MCF 10A (cell line): ENCODE measurements around the gene SPINT1. TPM values are rescaled to one million over a fixed set of nuclear protein-coding genes. Genes with fewer than 3 reads are reported as not detected.

Experiments used
- BruUV-seq: library from RNA; stranded (reverse); fragments of 400-500 nt; replicated peaks from 2 replicates; lab custom pipeline; 2021; lab: Mats Ljungman, UMichigan
- CTCF ChIA-PET: fragments of 300-600 bp; sonication (Branson Sonifier 250); formaldehyde crosslinking; extraction: SDS; loops from one replicate; lab custom pipeline; 2021; ENCODE audit warnings: antibody characterized with exemption, inconsistent platforms; lab: Yijun Ruan, JAX
- POLR2A ChIA-PET: fragments of 300-600, 350-650 bp; sonication (Branson Sonifier 250); formaldehyde crosslinking; extraction: SDS; loops from one replicate; lab custom pipeline; 2020; ENCODE audit warnings: antibody characterized with exemption, inconsistent platforms; lab: Yijun Ruan, JAX
- DNase-seq: peaks from one replicate; pipeline ENCODE4 v3.0.0-alpha.2; 2018; ENCODE audit not compliant: unreplicated experiment
- H3K27ac Mint-ChIP-seq: one replicate; pipeline ENCODE4 v1.8.0; 2022; ENCODE audit warnings: mild to moderate bottlenecking, low read depth, mixed read lengths; ENCODE audit not compliant: unreplicated experiment
- H3K27me3 Mint-ChIP-seq: one replicate; pipeline ENCODE4 v1.8.0; 2022; ENCODE audit warnings: mixed read lengths; ENCODE audit not compliant: insufficient read depth, unreplicated experiment
- H3K36me3 Mint-ChIP-seq: one replicate; pipeline ENCODE4 v1.8.0; 2022; ENCODE audit warnings: mild to moderate bottlenecking, moderate library complexity, mixed read lengths; ENCODE audit not compliant: insufficient read depth, unreplicated experiment
- H3K4me1 Mint-ChIP-seq: one replicate; pipeline ENCODE4 v1.8.0; 2022; ENCODE audit warnings: mixed read lengths; ENCODE audit not compliant: insufficient read depth, unreplicated experiment
- H3K4me3 Mint-ChIP-seq: one replicate; pipeline ENCODE4 v1.8.0; 2022; ENCODE audit warnings: mild to moderate bottlenecking, moderate library complexity, mixed read lengths; ENCODE audit not compliant: unreplicated experiment
- H3K9me3 Mint-ChIP-seq: one replicate; pipeline ENCODE4 v1.8.0; 2022; ENCODE audit warnings: mixed read lengths; ENCODE audit not compliant: unreplicated experiment
- CTCF ChIP-seq: fragments of 200-600 bp; IDR thresholded peaks from one replicate; pipeline ENCODE4 v1.8.0; 2022; ENCODE audit warnings: antibody characterized with exemption, mild to moderate bottlenecking; ENCODE audit not compliant: unreplicated experiment
- intact Hi-C: fragments of 100-400 bp; cut with micrococcal nuclease; formaldehyde crosslinking; loops from 2 replicates; pipeline ENCODE4 v1.14.1; 2022
- total RNA-seq: library from RNA; stranded (reverse); gene quantifications from 2 replicates; pipeline ENCODE4 v1.2.3, GENCODE V29; 2022

SPINT1 gene
- total RNA-seq, 1 experiment from 2014 or later = 57.9 TPM

DNA sequence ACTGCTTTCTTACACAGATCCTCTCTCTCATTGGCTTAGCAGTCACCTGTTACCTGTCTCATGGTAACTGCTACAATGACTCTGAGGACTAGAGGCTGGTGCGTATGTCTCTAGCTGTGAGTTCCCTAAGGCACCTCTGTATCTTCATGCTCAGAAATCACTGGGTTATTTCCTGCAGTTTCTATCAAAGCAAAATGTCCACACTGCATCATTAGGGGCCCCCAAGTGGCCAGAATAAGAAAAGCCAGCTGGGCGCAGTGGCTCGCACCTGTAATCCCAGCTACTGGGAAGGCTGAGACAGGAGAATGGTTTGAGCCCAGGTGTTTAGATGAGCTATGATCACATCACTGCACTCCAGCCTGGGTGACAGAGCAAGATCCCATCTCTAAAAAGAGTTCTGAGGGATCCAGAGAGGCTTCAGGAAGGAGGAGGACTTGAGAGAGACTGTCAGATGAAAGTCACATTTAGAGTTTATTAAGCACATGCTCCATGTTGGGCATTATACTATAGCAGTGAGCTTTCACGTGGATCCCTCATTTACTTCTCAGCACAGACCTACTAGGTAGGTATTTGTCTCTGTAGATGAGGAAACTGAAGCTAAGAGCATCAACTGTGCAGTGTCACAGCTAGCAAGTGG is 48.1 kb downstream of the SPINT1 start:
- BruUV-seq = no TSS peak
- intact Hi-C loops = loop anchor here (1.0 to 5.0 kb wide), 3 partner anchors 35 to 215 kb away; no protein-coding TSS in a partner anchor
- Mint-ChIP-seq H3K9me3 (no peaks in the 10 kb centered on the region), H3K27me3 (no peaks in the 10 kb centered on the region), H3K4me1 (peaks cover 31% of the 10 kb centered on the region), H3K36me3 (peaks cover 11% of the 10 kb centered on the region), H3K27ac (peak overlapping the region; percentile 39), H3K4me3 (no peak overlapping the region)
- CTCF ChIA-PET = interaction anchor here (0.5 to 2.0 kb wide), 40 partner anchors 8 to 441 kb away, joined by 3 to 10 read pairs (median 4); partner anchors contain the start of genes C15orf62 and SPINT1
- TF ChIP-seq CTCF = peak; percentile 76
- DNase-seq = peak; percentile 86
- POLR2A ChIA-PET = interaction anchor here (1.0 to 3.2 kb wide), 10 partner anchors 11 to 106 kb away, joined by 3 to 68 read pairs (median 8); partner anchors contain the start of genes RHOV and SPINT1

- POLR2A ChIA-PET = interaction anchor here (0.8 to 3.2 kb wide), 10 partner anchors 12 to 107 kb away, joined by 3 to 68 read pairs (median 8); partner anchors contain the start of genes RHOV and SPINT1
- intact Hi-C loops = loop anchor here (1.0 to 5.0 kb wide), 3 partner anchors 35 to 215 kb away; no protein-coding TSS in a partner anchor
- H3K27ac Mint-ChIP-seq = no peak overlapping the region
Measured at GRCh38 chr15:40892447-40893012, 48.7 kb downstream of the SPINT1 start.

DNA sequence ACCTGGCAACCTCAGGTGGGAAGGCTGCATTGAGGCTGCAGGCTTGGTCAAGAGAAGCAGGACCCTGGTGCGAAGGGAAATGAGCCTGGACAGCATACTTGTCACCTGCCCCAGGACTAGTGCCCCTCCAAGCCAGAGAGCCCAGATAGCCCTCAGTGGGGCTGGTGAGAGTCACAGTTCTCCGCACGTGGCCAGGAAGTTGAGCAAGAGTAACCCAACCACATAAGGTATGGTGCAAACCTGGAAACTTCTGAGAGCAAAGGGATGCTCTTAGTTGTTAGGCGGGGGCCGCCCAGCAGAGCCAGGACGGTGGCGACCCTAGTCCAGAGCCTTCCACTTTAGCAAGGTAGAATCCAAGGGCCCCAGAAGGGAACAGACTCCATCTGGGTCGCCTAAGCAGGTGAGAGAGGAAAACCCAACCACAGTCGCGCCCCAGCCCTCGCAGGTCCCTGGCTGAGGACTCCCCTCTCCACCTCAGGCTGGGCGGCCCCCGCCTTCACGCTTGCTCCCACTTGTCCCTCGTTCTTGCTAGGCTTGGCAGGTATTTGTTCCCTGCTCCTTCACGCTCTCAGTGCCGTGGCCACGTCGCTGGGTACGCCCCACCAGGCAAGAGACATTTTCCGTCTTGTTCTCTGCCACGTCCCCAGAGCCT is 49.3 kb downstream of the SPINT1 start:
- H3K27ac Mint-ChIP-seq = peak overlapping the region; percentile 98
- BruUV-seq = no TSS peak
- intact Hi-C loops = loop anchor here (2.0 to 5.0 kb wide), 2 partner anchors 108 to 216 kb away; no protein-coding TSS in a partner anchor
- CTCF ChIA-PET = interaction anchor here (0.6 to 3.7 kb wide), 20 partner anchors 9 to 305 kb away, joined by 3 to 131 read pairs (median 7); partner anchors contain the start of genes C15orf62 and RHOV
- H3K36me3 Mint-ChIP-seq = peaks cover 24% of the 10 kb centered on the region
- H3K4me3 Mint-ChIP-seq = no peak overlapping the region
- no peak for TF ChIP-seq CTCF
- POLR2A ChIA-PET = interaction anchor here (0.8 to 3.7 kb wide), 8 partner anchors 17 to 190 kb away, joined by 3 to 68 read pairs (median 8); partner anchors contain the start of genes GCHFR and SPINT1
- peaks cover 31% of the 10 kb centered on the region for H3K4me1 Mint-ChIP-seq
- no peaks in the 10 kb centered on the region for H3K9me3 Mint-ChIP-seq
- peak; percentile 65 for DNase-seq
- no peaks in the 10 kb centered on the region for H3K27me3 Mint-ChIP-seq

More at GRCh38 chr15:40892447-40893012, 48.7 kb downstream of the SPINT1 start:
- CTCF ChIA-PET = interaction anchor here (0.5 to 2.0 kb wide), 34 partner anchors 8 to 436 kb away, joined by 3 to 10 read pairs (median 4); partner anchors contain the start of genes C15orf62 and SPINT1
- Mint-ChIP-seq H3K27me3 (no peaks in the 10 kb centered on the region), H3K4me1 (peaks cover 31% of the 10 kb centered on the region), H3K4me3 (no peak overlapping the region), H3K36me3 (peaks cover 17% of the 10 kb centered on the region), H3K9me3 (no peaks in the 10 kb centered on the region)
- TF ChIP-seq CTCF = no peak
- BruUV-seq = no TSS peak
- DNase-seq = no peak
